NCI-H1417 treated with DMSO at 0.1 percent for 48 hours (cell line): ENCODE results near the gene TMSB10.
"Not testable (repeated sequence)": the region's sequence is repeated elsewhere in the genome, so short reads cannot be mapped to it uniquely, and the experiment has no call there.

ENCODE experiments used
- DNase-seq: peaks from one replicate; lab custom pipeline; 2025; lab: John Stamatoyannopoulos, UW

TMSB10 gene

DNA sequence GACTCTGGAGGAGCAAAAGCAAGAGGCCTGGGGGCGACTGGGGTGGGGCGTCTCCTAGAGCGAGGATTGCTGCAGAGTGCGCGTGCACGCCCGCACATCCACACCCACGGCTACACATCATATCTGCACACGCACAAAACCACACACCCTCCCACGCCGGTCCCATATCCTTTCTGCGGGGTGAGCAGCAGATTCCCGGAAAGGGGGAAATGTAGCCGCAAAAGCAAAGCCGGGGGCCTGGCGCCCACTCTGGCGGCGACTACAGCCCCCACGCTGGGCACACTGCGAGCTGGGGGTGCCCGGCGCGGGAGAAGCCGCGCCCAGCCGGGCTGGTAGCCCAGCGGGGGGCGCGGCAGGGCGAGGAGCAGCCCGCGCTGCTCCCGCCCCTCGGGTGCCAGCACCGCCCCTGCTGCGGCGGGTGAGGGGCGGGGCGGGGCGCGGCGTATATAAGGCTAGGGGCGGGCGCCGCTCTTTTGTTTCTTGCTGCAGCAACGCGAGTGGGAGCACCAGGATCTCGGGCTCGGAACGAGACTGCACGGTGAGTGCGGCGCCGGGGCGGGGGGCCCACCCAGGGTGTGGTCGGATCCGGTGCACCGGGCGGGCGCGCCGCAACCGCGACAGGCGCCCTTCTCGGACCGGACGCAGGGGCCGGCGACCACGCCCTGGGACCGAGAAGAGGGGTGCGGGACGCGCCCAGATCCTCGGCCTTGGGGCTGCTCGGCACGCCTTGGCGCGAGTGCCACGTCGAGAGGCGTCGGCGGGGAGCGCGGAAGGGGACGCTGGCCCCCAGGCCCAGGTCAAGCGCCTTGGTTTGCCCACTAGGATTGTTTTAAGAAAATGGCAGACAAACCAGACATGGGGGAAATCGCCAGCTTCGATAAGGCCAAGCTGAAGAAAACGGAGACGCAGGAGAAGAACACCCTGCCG lies at the start of gene TMSB10:
Gene TMSB10 (plus strand): TSS at position 476 of the 927 bp plus-strand sequence.
- no peak for DNase-seq

DNA sequence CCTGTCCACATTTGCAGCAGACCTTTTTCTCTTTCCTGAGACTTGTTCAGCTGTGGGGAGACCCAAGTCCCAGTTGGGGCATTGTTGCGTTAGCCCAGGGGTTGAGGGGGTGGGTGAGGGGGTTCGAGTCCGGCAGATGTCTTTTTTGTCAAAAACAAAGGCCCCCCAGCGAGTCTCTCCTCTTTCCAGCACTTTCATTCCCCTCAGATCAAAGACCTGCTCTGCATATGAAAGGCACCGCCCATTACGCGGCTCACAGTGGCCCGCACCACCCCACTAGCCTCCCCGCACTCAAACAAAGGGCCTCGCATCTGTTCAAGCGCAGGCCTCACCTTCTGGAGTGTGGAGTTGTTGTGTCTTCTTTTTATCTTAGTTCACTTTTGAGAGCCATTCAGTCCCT lies 49.7 kb upstream of the TMSB10 start:
- DNase-seq = no peak

DNA sequence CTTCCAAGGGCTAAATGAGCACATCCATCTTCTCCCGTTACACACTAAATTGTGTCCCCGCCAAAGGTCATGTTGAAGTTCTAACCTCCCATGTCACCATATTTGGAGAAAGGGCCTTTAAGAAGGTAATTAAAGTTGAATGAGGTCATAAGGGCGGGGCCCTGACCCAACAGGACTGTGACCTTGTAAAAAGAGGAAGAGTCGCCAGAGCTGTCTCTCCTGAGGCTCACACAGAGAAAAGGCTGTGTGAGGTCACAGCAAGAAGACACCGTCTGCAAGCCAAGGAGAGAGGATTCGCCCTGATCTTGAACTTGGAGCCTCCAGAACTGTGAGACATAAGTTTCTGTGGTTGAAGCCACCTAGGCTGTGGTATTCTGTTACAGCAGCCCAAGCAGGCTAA lies 48.7 kb upstream of the TMSB10 start:
- DNase-seq = no peak

DNA sequence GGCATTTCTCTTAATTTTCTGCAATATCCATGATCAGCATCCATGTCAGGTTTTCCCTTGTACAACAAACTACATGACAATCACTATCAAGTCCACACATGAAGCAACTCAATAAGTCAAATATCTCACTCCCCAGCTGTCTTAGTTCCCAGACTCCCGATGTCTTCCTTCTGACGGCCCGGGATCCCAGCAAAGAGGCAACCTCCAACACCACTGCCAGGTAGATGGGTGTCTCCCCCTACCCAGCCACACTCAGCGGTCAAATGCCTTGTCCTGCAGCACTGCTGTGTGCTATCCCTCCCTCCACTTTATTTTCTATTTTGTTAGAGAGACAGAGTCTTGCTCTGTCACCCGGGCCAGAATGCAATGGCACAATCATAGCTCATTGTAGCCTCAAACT lies 47.9 kb upstream of the TMSB10 start:
- DNase-seq = no peak

DNA sequence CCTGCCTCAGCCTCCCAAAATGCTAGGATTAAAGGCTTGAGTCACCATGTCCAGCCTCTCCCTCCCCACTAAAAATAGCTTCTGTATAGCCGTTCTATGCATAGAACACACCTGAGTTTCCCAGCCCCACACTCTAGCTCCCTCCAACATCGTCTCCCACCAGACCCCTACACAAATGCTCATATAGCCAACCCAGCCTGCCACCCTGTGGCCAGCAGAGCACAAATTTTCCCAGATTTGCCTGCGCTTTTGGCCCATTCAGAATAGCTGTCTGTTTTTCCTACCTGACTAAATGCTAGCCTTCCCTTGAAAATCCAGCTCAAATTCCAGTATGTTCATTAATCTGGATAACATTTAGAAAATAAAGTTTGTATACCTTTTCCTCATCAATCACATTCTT lies 47.3 kb upstream of the TMSB10 start:
- no peak for DNase-seq

DNA sequence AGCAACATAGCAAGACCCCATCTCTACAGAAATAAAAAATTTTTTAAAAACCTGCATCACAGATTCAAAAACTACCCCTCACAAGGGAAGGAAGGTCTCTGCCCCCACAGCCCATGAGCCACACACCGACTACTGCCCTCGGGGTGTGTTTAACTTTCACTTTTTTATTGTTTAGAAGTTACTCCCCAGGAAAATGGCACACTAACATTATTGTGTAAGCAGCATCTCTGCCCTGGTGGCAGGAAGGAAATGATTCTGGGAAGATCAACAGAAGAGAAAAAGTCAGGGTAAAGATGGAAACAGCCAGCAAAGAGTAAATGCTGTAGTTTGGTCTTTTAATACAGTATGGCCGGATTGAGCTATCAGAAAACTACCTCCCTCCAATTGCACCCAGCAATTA lies 46.5 kb upstream of the TMSB10 start:
- no peak for DNase-seq

DNA sequence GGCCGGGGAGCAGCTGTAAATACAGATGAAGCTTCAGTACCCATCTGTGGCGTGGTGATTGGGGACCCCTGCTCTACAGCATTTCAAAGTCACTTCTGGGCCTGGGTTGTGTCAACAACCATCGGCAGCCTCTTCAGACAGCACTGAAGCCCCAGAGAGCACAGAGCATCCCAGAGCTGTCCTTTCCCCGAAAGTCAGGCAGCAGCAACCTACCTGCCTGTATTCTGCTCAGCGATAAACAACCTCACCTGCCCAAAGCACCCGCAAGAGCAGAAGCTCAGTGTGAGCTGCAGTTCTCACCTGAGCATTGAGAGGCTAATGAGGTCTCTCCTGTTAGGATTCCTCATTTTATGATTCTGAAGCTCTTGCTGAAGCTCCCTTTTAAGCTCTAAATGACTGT lies 43.9 kb upstream of the TMSB10 start:
- DNase-seq = no peak

DNA sequence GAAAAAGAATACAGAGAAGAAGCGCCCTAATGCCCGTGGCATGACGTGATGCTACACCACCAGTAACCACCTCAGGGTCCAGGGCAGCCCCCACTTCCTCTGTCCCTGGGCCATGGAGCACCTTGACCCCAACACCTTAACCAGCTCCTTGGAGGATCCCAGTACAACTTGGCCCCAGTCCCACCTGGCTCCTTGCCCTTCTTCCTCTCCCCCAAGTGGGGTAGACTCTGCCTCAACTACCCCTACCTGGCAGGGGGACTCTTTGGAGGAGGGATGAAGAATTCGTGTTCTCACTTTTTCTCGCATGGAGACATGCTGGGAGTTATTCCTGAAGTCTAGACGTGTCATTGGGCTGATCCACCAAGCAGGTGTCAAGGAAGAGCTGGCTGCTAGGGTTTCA lies 43.5 kb upstream of the TMSB10 start:
- no peak for DNase-seq

DNA sequence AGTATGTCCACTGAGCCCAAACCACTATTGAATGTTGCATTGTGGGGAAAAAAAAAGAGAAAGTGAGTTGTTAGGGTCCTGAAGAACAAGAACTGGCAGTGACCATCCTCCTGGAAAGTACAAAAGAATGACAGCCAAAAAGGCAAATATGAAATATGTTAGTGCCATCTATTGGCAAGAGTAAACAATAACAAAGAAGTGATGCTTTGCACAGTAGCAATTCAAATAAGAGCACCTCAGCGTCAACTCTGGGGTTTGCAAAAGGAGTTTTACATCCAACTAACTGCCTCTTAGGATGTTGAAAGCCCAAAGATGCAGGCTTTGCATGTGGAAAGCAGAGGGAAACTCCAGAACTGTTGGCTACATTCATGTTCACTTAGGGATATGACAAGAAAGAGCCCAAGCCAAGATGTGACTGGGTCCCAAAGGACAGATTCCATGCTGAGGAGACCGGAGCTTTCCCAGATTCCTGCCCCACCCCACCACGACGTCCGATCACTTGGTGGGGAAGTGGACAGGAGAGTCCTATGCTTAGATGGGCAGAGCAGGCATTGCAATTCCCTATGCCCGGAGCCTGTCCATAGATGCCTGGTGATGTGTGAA lies 40.2 kb upstream of the TMSB10 start:
- no peak for DNase-seq

DNA sequence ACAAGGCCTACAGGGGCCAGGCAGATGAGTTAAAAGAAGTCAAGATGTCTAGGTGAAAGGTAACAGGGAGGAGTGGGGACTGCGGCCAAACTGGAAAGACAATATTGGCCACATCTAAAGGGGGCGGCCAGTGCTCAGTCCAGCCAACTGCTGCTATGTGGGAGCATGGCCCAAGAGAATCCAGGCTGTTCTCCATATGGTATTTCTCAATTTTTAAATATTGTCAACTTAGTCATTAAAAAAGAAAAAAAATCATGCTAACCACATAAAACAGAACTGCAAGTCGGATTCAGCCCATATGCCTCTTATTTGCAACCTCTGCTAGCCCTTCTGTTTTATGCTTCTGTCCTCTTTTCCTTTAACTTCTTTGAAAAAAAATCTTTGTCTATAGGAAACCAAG lies 39.3 kb upstream of the TMSB10 start:
- DNase-seq = no peak

DNA sequence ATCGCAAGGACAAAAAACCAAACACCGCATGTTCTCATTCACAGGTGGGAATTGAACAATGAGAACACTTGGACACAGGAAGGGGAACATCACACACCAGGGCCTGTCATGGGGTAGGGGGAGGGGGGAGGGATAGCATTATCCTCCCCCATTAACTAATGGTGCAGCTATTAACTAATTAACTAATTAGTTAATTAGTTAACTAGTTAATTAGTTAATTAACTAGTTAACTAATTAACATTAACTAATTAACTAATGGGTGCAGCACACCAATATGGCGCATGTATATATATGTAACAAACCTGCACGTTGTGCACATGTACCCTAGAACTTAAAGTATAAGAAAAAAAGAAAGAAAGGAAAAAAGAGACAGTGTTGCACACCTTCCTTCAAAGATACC lies 37.1 kb upstream of the TMSB10 start:
- DNase-seq = not testable (repeated sequence)

DNA sequence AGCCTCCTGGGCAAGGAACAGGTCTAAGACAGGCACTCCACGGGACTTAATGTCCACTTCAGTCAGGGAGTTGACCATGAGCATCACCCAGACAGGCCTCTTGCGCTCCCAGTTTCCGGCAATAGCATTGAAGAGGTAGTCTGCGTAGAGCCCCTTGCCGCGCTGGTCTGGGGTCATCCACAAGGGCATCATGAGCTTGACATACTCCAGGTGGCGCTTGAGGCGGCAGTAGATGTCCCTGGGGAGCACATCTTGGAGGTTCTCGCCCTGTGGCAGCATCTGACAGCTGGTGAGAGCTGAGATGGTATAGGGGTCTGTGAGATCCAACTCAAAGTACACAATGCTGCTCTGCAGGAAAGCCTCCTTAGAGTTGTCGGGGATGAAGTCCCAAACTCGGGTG lies 35.1 kb upstream of the TMSB10 start:
- DNase-seq = no peak

DNA sequence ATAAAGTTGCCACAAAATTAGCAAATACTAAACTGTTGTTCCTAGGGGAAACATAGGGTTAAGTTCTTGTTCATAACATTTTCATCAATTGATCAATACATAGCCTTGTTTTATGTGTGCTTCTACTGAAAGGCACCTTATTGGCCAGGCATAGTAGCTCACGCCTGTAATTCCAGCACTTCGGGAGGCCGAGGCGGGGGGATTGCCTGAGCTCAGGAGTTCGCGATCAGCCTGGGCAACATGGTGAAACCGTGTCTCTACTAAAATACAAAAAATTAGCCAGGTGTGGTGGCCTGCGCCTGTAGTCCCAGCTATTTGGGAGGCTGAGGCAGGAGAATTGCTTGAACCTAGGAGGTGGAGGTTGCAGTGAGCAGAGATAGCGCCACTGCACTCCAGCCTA lies 32.8 kb upstream of the TMSB10 start:
- not testable (repeated sequence) for DNase-seq

DNA sequence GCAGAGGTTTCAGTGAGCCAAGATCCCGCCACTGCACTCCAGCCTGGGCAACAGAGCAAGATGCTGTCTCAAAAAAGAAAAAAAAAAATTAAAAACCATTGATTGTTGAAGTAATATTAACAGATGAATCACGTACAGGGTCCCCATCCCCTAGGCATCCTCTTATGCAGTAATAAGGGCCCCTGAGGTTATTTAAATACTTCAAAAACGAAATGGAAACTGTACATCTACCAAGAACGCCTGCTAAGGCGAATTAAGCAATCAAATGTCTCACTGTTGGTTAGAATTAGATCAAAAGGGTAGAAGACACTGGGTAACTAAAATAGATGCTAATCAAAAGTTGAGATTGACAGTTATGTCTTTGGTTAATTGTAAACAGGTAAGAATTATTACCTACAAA lies 32.1 kb upstream of the TMSB10 start:
- DNase-seq = no peak

DNA sequence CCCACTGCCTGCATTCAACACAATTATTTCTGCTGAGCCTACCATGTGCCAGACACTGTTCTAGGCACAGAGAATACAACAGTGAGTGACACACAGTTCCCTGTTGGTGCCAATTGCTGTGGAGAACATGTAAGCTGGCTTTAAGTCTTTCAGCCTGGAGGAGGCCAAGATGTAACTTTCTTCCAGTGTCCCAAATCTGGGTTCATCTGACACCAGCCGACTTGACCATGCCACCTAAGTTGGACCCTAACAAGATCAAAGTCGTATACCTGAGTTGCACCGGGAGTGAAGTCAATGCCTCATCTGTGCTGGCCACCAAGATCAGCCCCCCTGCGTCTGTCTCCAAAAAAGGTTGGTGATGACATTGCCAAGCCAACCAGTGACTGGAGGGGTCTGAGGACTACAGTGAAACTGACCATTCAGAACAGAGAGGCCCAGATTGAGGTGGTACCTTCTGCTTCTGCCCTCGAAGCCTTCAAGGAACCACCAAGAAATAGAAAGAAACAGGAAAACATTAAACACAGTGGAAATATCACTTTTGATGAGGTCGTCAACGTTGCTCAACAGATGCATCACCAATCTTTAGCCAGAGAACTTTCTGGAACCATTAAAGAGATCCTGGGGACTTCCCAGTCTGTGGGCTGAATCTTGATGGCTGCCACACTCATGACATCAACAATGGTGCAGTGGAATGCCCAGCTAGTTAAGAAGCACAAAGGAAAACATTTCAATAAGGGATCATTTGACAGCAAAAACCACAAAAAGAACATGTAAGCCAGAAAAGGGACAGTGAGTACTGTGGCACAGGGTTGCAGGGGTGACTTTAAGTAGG lies 30.9 kb upstream of the TMSB10 start:
- no peak for DNase-seq

DNA sequence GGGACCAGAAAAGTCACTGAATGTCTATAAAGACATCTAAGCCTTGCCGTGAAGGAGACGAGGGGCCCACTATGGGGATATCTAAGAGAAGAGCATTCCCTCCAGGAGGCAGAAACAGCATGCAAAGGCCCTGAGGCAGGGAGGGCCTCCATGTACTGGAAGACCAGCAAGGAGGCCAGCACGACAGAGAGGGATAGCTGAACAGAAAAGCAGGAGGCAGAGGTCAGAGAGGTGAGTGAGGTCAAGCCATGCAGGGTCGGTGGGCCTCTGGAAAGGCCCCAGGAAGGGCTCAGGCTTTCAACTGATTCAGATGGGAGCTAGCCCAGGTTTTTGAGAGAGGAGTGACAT lies 30.3 kb upstream of the TMSB10 start:
- no peak for DNase-seq

DNA sequence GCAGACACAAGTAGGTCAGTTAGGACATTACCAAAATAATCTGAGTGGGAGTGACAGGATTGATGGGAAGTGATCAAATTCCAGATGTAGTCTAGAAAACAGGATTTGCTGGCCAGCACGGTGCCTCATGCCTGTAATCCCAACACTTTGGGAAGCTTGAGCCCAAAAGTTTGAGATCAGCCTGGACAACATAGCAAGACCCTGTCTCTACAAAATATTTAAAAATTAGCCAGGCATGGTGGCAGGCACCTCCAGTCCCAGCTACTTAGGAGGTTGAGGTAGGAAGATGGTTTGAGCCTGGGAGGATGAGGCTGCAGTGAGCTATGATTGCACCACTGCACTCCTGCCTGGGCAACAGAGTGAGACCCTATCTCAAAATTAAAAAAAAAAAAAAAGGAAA lies 29.8 kb upstream of the TMSB10 start:
- not testable (repeated sequence) for DNase-seq

DNA sequence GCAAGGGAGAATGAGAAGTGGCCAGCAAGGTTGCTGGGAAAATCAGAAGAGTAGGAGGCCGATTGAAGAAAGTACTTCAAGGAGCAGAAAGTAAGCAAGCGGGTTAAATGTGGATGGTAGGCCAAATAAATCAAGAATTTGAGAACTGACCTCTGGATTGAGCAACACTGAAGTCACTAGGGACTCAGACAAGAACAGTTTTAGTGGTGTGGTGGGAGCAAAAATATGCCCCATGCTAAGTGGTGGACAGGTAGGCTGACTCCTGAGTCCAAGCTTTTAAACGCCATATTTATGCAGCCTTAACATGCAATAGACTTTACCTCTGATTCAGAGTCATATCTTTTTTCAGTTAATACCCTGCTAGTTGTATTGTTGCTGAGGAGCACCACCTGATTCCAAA lies 29.1 kb upstream of the TMSB10 start:
- DNase-seq = no peak

DNA sequence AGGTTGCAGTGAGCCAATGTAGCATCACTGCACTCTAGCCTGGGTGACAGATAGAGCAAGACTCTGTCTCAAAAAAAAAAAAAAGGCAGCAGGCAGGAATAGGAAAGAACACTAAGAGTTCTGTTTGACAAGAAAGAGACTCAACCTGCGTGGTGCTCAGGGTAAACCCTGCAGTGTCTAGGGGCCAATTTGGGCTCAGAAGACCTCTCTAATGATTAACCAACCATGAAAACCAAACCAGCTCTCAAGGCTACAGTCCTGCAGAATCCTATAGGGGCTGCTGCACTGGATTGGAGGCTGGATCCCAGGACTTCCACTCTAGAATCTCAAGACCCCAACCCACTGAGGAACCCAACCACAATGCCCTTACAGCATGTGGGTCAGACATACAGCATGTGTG lies 27.0 kb upstream of the TMSB10 start:
- DNase-seq = no peak

DNA sequence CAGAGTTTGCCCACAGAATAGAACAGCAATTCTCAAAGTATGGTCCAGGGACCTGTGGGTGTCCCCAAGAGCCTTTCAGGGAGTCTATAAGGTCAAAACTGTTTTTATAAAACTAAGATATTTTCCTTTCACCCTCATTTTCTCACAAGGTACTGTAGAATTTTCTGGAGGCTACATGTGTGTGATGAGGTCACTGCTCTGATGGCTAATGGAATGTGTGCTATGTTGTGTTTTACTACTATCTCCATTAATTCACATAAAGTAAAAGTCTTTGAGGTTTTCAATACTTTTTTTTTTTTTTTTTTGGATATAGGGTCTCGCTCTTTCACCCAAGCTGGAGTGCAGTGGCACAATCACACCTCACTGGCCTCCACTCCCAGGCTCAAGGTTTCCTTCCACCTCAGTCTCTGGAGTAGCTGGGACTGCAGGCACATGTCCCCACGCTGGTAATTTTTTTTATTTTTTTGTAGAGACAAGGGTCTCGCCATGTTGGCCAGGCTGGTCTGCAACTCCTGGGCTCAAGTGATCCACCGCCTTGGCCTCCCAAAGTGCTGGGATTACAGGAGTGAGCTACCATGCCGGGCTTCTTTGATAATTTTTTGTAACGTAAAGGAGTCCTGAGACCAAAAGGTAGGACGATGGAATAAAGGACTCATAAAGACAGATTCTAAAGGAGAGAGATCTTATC lies 26.4 kb upstream of the TMSB10 start:
- no peak for DNase-seq

DNA sequence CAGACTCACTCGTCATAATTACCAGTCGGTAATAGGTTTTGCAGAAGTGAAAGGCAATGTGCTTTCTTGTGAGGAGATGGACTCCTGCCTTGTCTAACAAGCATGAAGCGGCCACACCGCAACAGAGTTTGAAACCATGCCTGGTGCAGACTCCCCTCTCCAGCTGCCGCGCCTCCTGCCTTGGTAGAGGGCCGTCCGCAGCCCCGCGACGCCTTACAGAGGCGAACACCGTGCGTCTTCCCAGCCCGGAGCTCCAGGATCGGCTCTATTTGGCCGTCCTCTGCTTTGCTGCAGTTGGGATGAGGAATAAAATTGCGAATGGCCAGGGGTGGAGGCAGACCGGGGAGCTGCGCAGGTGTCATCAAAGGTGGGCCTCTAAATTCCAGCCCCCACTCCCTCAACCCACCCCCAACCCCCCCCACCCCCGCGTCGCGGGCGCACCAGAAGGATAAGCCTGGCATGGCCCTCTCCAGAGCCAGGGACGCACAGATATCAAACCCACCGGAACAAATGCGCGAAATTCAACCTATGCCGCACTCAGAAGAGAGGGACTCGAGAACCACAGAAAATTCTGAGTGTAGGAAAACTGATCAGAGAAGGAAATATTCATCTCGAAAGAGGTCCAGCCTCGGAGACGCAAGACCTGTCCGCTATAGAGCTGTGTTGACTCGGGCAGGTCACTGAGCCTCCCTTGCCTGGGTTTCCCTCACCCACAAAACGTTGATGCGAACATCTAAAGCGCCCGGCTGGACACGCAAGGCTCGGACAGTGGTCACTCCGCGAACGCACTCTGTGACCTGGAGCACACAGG lies 25.7 kb upstream of the TMSB10 start:
- no peak for DNase-seq

DNA sequence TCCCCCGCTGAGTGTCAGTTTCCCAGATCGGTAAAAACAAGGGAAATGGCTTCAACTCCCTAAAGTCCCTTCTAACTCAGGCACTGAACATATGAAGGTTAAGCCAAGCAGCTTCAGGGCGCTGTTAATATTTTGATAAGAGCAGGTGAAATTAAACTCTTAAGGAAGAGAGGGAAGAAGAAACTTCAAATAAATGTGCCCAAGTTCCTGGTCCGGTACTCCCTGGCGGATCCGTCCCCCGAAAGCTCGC lies 25.1 kb upstream of the TMSB10 start:
- DNase-seq = no peak
